IMR-90 (cell line): ENCODE data around the gene RPS6KA2. TPM values are rescaled to one million over a fixed set of nuclear protein-coding genes. Genes with fewer than 3 reads are reported as not detected.

Source experiments
- ATAC-seq: fragments of 200-7000 bp; cut with Tn5 transposase; 2 replicates; pipeline ENCODE4 v1.9.1; 2020; ENCODE audit warnings: low read depth, mild to moderate bottlenecking, moderate library complexity
- BruUV-seq: library from RNA; stranded (reverse); fragments of 400-500 nt; replicated peaks from 2 replicates; lab custom pipeline; 2021; lab: Mats Ljungman, UMichigan
- CTCF ChIA-PET: fragments of 300-600 bp; formaldehyde crosslinking; extraction: SDS; loops from one replicate; lab custom pipeline; 2021; ENCODE audit warnings: antibody characterized with exemption; lab: Yijun Ruan, JAX
- POLR2A ChIA-PET: fragments of 300-600 bp; sonication (Branson Sonifier 250); formaldehyde crosslinking; loops from one replicate; lab custom pipeline; 2022; ENCODE audit warnings: antibody characterized with exemption; ENCODE audit not compliant: unreplicated experiment; lab: Charles Lee
- DNase-seq: peaks from one replicate; pipeline ENCODE4 v3.0.0; 2013
- H2AFZ ChIP-seq: replicated peaks from 2 replicates; pipeline ENCODE3; 2013; ENCODE audit warnings: low read length, mild to moderate bottlenecking; ENCODE audit not compliant: poor library complexity
- H2AK5ac ChIP-seq: 2 replicates; pipeline ENCODE4 v1.6.1; 2013; ENCODE audit warnings: low read depth, low read length, inconsistent platforms
- H2AK9ac ChIP-seq: replicated peaks from 2 replicates; pipeline ENCODE3; 2013; ENCODE audit warnings: mild to moderate bottlenecking, low read depth, low read length, moderate library complexity; ENCODE audit not compliant: poor library complexity
- H2BK120ac ChIP-seq: 2 replicates; pipeline ENCODE4 v1.6.1; 2013; ENCODE audit warnings: low read depth, low read length, inconsistent platforms
- H2BK15ac ChIP-seq: 3 replicates; pipeline ENCODE4 v1.6.1; 2013; ENCODE audit warnings: low read depth, low read length, inconsistent platforms
- H2BK20ac ChIP-seq: 2 replicates; pipeline ENCODE4 v1.6.1; 2013; ENCODE audit warnings: low read depth, mild to moderate bottlenecking, inconsistent platforms, low read length, moderate library complexity
- H2BK5ac ChIP-seq: 2 replicates; pipeline ENCODE4 v1.6.1; 2013; ENCODE audit warnings: mild to moderate bottlenecking, low read depth, low read length, inconsistent platforms; ENCODE audit not compliant: poor library complexity, severe bottlenecking
- H3K14ac ChIP-seq: replicated peaks from 2 replicates; pipeline ENCODE4 v1.6.1; 2013; ENCODE audit warnings: low read depth, low read length, inconsistent platforms
- H3K18ac ChIP-seq: 2 replicates; pipeline ENCODE4 v1.6.1; 2013; ENCODE audit warnings: low read depth, low read length, control low read depth
- H3K23ac ChIP-seq: 2 replicates; pipeline ENCODE4 v1.6.1; 2013; ENCODE audit warnings: low read depth, low read length, inconsistent platforms
- H3K27ac ChIP-seq: 2 replicates; pipeline ENCODE4 v1.5.1; 2013; ENCODE audit warnings: mild to moderate bottlenecking, control low read depth, low read length; ENCODE audit not compliant: insufficient read depth
- H3K27me3 ChIP-seq: 2 replicates; pipeline ENCODE4 v1.6.1; 2013; ENCODE audit warnings: low read length; ENCODE audit not compliant: control insufficient read depth, insufficient read depth
- H3K36me3 ChIP-seq: 2 replicates; pipeline ENCODE4 v1.6.1; 2013; ENCODE audit warnings: low read length, mixed read lengths; ENCODE audit not compliant: control insufficient read depth, insufficient read depth
- H3K4ac ChIP-seq: 2 replicates; pipeline ENCODE4 v1.6.1; 2013; ENCODE audit warnings: low read depth, low read length, inconsistent platforms
- H3K4me1 ChIP-seq: 2 replicates; pipeline ENCODE4 v1.6.1; 2013; ENCODE audit warnings: low read length, mixed read lengths; ENCODE audit not compliant: control insufficient read depth, insufficient read depth
- H3K4me2 ChIP-seq: 2 replicates; pipeline ENCODE4 v1.6.1; 2013; ENCODE audit warnings: low read depth, mild to moderate bottlenecking, control low read depth, low read length, moderate library complexity
- H3K4me3 ChIP-seq: 2 replicates; pipeline ENCODE4 v1.5.1; 2013; ENCODE audit warnings: low read depth, mild to moderate bottlenecking, control low read depth, low read length, moderate library complexity; ENCODE audit not compliant: insufficient read depth
- H3K56ac ChIP-seq: 2 replicates; pipeline ENCODE4 v1.6.1; 2013; ENCODE audit warnings: low read length, inconsistent platforms; ENCODE audit not compliant: insufficient read depth; ENCODE audit errors: extremely low read depth
- H3K79me1 ChIP-seq, 2 experiments: 2 replicates each; pipeline ENCODE4 v1.6.1; 2013; ENCODE audit warnings: low read length in 2 of 2, inconsistent platforms in 1 of 2, low read depth in 1 of 2
- H3K9ac ChIP-seq: 2 replicates; pipeline ENCODE4 v1.6.1; 2013; ENCODE audit warnings: low read depth, low read length, control low read depth
- H3K9me1 ChIP-seq: 2 replicates; pipeline ENCODE4 v1.6.1; 2013; ENCODE audit warnings: low read length, inconsistent platforms; ENCODE audit not compliant: insufficient read depth
- H3K9me3 ChIP-seq: 2 replicates; pipeline ENCODE4 v1.6.1; 2013; ENCODE audit warnings: low read length; ENCODE audit not compliant: control insufficient read depth, insufficient read depth
- H4K20me1 ChIP-seq: 2 replicates; pipeline ENCODE4 v1.6.1; 2013; ENCODE audit warnings: low read length, inconsistent platforms; ENCODE audit not compliant: insufficient read depth
- H4K5ac ChIP-seq: 2 replicates; pipeline ENCODE4 v1.6.1; 2013; ENCODE audit warnings: mild to moderate bottlenecking, low read depth, low read length, control low read depth
- H4K8ac ChIP-seq, 2 experiments: 2 replicates each; pipeline ENCODE4 v1.6.1; 2013; ENCODE audit warnings: low read depth in 2 of 2, low read length in 2 of 2, control low read depth in 1 of 2, inconsistent platforms in 1 of 2
- H4K91ac ChIP-seq: 2 replicates; pipeline ENCODE4 v1.6.1; 2013; ENCODE audit warnings: low read depth, low read length, inconsistent platforms; ENCODE audit not compliant: insufficient read depth
- FOS ChIP-seq: fragments of 150-350 bp; IDR thresholded peaks from 2 replicates; pipeline ENCODE4 v1.6.1; 2016; ENCODE audit warnings: low read depth, low read length
- WGBS, 2 experiments: methylation state at CpG; one replicate each; pipeline versions ENCODE4 v1.1.5 to v1.1.7; 2013; ENCODE audit warnings: missing lambda C conversion rate in 2 of 2; ENCODE audit not compliant: insufficient read length in 1 of 2; ENCODE audit errors: extremely low coverage in 2 of 2; 5-methylcytosine and 5-hydroxymethylcytosine counted together
- dilution Hi-C: fragments of 300-500 bp; cut with HindIII; formaldehyde crosslinking; loops from one replicate; pipeline ENCODE4 v1.14.3; 2018; ENCODE audit warnings: low sequenced_read_pairs; ENCODE audit not compliant: unreplicated experiment
- in situ Hi-C: fragments of 300-500 bp; cut with MboI; formaldehyde crosslinking; loops from 3 replicates; pipeline ENCODE4 v1.14.3; 2019; ENCODE audit warnings: low sequenced_read_pairs, inconsistent platforms, mixed read lengths
- intact Hi-C: fragments of 100-400 bp; cut with micrococcal nuclease; formaldehyde crosslinking; loops from 2 replicates; pipeline ENCODE4 v1.10.0; 2022
- polyA plus RNA-seq, 3 experiments: library from polyadenylated mRNA; depleted of rRNA; stranded (reverse); fragments of >200 nt; gene quantifications; 2 replicates each; pipeline ENCODE4 v1.2.3, GENCODE V29; 2012; ENCODE audit warnings: low replicate concordance in 1 of 3
- total RNA-seq: library from RNA; depleted of rRNA; stranded (reverse); fragments of >200 nt; gene quantifications from 2 replicates; pipeline ENCODE4 v1.2.3, GENCODE V29; 2012
- TF ChIP-seq, protein P1 (sequence below): fragments of 150-350 bp; IDR thresholded peaks from 2 replicates; pipeline ENCODE4 v1.6.1; 2016; ENCODE audit warnings: low read depth, mild to moderate bottlenecking, low read length, moderate library complexity, borderline replicate concordance

Gene RPS6KA2
- total and polyA plus RNA-seq, 2 of the 4 experiments (the other 2 are of a cell fraction) = 26.9 to 31.3 TPM

DNA sequence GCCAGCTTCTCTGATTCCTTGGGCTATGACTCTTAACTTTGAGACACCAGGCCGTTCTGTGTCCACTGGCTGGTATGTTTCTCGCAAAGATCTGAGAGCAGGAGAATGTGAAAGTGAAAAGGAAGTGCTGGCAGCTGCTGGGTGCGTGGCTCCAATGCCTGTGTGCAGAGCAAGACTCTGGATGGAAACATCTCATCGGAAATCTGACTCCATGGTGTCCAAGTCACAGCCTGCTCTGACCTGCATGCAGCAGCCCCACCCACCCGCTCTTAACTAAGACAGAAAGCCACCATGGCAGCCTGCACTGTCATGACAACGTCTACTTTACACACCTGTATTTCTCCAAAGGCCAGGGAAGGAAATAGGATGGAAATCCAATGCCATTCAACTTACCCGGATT is 178.0 kb downstream of the RPS6KA2 start:
- TF ChIP-seq, protein P1, sequence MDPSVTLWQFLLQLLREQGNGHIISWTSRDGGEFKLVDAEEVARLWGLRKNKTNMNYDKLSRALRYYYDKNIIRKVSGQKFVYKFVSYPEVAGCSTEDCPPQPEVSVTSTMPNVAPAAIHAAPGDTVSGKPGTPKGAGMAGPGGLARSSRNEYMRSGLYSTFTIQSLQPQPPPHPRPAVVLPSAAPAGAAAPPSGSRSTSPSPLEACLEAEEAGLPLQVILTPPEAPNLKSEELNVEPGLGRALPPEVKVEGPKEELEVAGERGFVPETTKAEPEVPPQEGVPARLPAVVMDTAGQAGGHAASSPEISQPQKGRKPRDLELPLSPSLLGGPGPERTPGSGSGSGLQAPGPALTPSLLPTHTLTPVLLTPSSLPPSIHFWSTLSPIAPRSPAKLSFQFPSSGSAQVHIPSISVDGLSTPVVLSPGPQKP = no peak
- TF ChIP-seq FOS = no peak
- ATAC-seq = no peak
- BruUV-seq = no TSS peak

More for the DNA sequence above, 178.0 kb downstream of the RPS6KA2 start:
- Histone ChIP-seq H3K79me1 (no peaks in the 10 kb centered on the region), H2BK20ac (no peak overlapping the region), H3K27me3 (no peaks in the 10 kb centered on the region), H3K23ac (no peak overlapping the region), H3K4me1 (no peaks in the 10 kb centered on the region), H4K8ac (no peak overlapping the region), H3K18ac (no peak overlapping the region), H2BK15ac (no peak overlapping the region), H3K36me3 (peaks cover 55% of the 10 kb centered on the region), H4K20me1 (no peaks in the 10 kb centered on the region), H4K5ac (no peak overlapping the region), H3K14ac (no peak overlapping the region), H2AK5ac (no peak overlapping the region), H3K27ac (no peak overlapping the region), H3K4me3 (no peak overlapping the region), H3K9me3 (no peaks in the 10 kb centered on the region), H2BK120ac (no peak overlapping the region), H2BK5ac (no peak overlapping the region), H3K4ac (no peak overlapping the region), H4K91ac (no peak overlapping the region), H3K9me1 (peaks cover 5% of the 10 kb centered on the region; the same call in 1 of the 2 replicates), H2AK9ac (no peak overlapping the region), H3K9ac (no peak overlapping the region), H3K4me2 (no peak overlapping the region), H3K56ac (no peak overlapping the region), H2AFZ (no peak overlapping the region)
- WGBS, 2 experiments = 88% methylated on average over 2 of the region's 7 CpGs; no CpG with 5 or more reads in 1 of the 2 experiments
- in situ Hi-C loops (no loop called here), intact Hi-C loops (no loop called here), dilution Hi-C loops (no loop called here)
- POLR2A ChIA-PET = no interaction called here
- DNase-seq = no peak
- CTCF ChIA-PET = no interaction called here
